HEK293 (cell line): Measurements from ENCODE around the gene PCSK2.

ENCODE experiments used
- CTCF ChIA-PET: fragments of 350-600 bp; formaldehyde crosslinking; extraction: SDS; loops from one replicate; lab custom pipeline; 2021; ENCODE audit warnings: antibody characterized with exemption; lab: Yijun Ruan, JAX
- POLR2A ChIA-PET: fragments of 300-600 bp; formaldehyde crosslinking; extraction: SDS; loops from one replicate; lab custom pipeline; 2020; ENCODE audit warnings: antibody characterized with exemption, inconsistent platforms; lab: Yijun Ruan, JAX
- H3K27ac ChIP-seq: fragments of 200-500 bp; sonication (Bioruptor generic); 2 replicates; pipeline ENCODE4 v1.5.1; 2014; ENCODE audit warnings: low read depth, low read length, control low read depth, inconsistent platforms; ENCODE audit errors: extremely low read depth
- H3K36me3 ChIP-seq, 2 experiments: fragments of 200-500 bp in 1 of 2; sonication (Bioruptor generic) in 1 of 2; 1 replicate in 1 of 2; 2 replicates in 1 of 2; pipeline ENCODE4 v1.5.1; 2014 to 2017; ENCODE audit warnings: inconsistent platforms in 2 of 2, low read length in 2 of 2; ENCODE audit not compliant: control insufficient read depth in 2 of 2, insufficient read depth in 1 of 2
- H3K4me1 ChIP-seq: fragments of 200-500 bp; sonication (Bioruptor generic); 2 replicates; pipeline ENCODE4 v1.5.1; 2014; ENCODE audit warnings: mild to moderate bottlenecking, low read length, inconsistent platforms; ENCODE audit not compliant: control insufficient read depth, insufficient read depth
- H3K4me3 ChIP-seq: 2 replicates; pipeline ENCODE4 v1.5.1; 2011; ENCODE audit warnings: low read depth, mild to moderate bottlenecking, control low read depth, low read length, moderate library complexity
- H3K9me3 ChIP-seq: fragments of 200-500 bp; sonication (Bioruptor generic); 2 replicates; pipeline ENCODE4 v1.5.1; 2014; ENCODE audit warnings: low read depth, low read length, inconsistent platforms; ENCODE audit not compliant: control insufficient read depth, insufficient read depth
- ZBTB17 ChIP-seq: fragments of 450-650 bp; formaldehyde crosslinking; IDR thresholded peaks from 2 replicates; pipeline ENCODE4 v1.5.1; 2016; ENCODE audit warnings: missing biosample characterization, missing genetic modification characterization
- ZBTB8A ChIP-seq: fragments of 450-650 bp; formaldehyde crosslinking; IDR thresholded peaks from 2 replicates; pipeline ENCODE4 v1.5.1; 2016; ENCODE audit warnings: missing biosample characterization, missing genetic modification characterization
- ZNF140 ChIP-seq: fragments of 450-650 bp; formaldehyde crosslinking; IDR thresholded peaks from 2 replicates; pipeline ENCODE4 v1.5.1; 2016; ENCODE audit warnings: missing biosample characterization, missing genetic modification characterization
- ZNF175 ChIP-seq: fragments of 450-650 bp; formaldehyde crosslinking; IDR thresholded peaks from 2 replicates; pipeline ENCODE4 v1.5.1; 2016; ENCODE audit warnings: missing biosample characterization, missing genetic modification characterization
- ZNF416 ChIP-seq: fragments of 450-650 bp; formaldehyde crosslinking; IDR thresholded peaks from 2 replicates; pipeline ENCODE4 v1.5.1; 2016; ENCODE audit warnings: missing biosample characterization, missing genetic modification characterization
- ZNF48 ChIP-seq: fragments of 450-650 bp; formaldehyde crosslinking; IDR thresholded peaks from 2 replicates; pipeline ENCODE4 v1.5.1; 2016; ENCODE audit warnings: missing biosample characterization, missing genetic modification characterization
- ZNF510 ChIP-seq: fragments of 450-650 bp; formaldehyde crosslinking; IDR thresholded peaks from 2 replicates; pipeline ENCODE4 v1.5.1; 2018; ENCODE audit warnings: mild to moderate bottlenecking, missing genetic modification characterization, missing biosample characterization; ENCODE audit not compliant: insufficient replicate concordance
- ZNF544 ChIP-seq: fragments of 450-650 bp; formaldehyde crosslinking; IDR thresholded peaks from 2 replicates; pipeline ENCODE4 v1.5.0; 2017; ENCODE audit warnings: missing biosample characterization, missing genetic modification characterization
- ZNF610 ChIP-seq: fragments of 450-650 bp; formaldehyde crosslinking; IDR thresholded peaks from 2 replicates; pipeline ENCODE4 v1.5.1; 2016; ENCODE audit warnings: missing biosample characterization, missing genetic modification characterization, borderline replicate concordance
- ZNF660 ChIP-seq: fragments of 450-650 bp; IDR thresholded peaks from 2 replicates; pipeline ENCODE4 v1.5.1; 2018; ENCODE audit warnings: missing biosample characterization, mild to moderate bottlenecking, missing genetic modification characterization
- ZSCAN23 ChIP-seq: fragments of 450-650 bp; formaldehyde crosslinking; IDR thresholded peaks from 2 replicates; pipeline ENCODE4 v1.5.1; 2016; ENCODE audit warnings: missing biosample characterization, missing genetic modification characterization
- ZXDB ChIP-seq: fragments of 450-650 bp; formaldehyde crosslinking; IDR thresholded peaks from 2 replicates; pipeline ENCODE4 v1.5.1; 2016; ENCODE audit warnings: missing biosample characterization, missing genetic modification characterization
- TF ChIP-seq, protein P1 (sequence below): fragments of 450-650 bp; formaldehyde crosslinking; IDR thresholded peaks from 2 replicates; pipeline ENCODE4 v1.5.1; 2017; ENCODE audit warnings: missing biosample characterization, mild to moderate bottlenecking, missing genetic modification characterization, moderate library complexity
- TF ChIP-seq, protein P2 (sequence below): fragments of 450-650 bp; formaldehyde crosslinking; conservative IDR thresholded peaks from 2 replicates; pipeline ENCODE4 v1.5.1; 2016; ENCODE audit warnings: low read depth, missing biosample characterization, missing genetic modification characterization
- TF ChIP-seq, protein P3 (sequence below): fragments of 450-650 bp; formaldehyde crosslinking; IDR thresholded peaks from 2 replicates; pipeline ENCODE4 v1.5.1; 2016; ENCODE audit warnings: missing biosample characterization, missing genetic modification characterization

The PCSK2 gene

DNA sequence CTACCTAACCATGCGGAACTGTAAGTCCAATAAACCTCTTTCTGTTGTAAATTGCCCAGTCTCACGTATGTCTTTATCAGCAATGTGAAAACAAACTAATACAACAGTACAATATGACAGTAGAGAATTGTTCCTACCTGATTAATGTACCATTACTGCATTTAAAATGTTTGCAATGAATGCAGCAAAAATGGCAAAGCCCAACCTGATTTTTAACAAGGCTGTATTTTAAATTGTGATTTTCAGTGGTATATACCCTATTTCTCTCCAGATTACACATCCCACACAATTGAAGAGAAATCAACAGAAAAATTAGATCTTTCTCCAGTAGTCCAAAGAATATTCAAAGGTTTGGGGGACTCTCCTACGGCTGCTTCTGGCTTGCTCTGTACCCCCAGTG, 3.3 kb upstream of the PCSK2 start:
- Histone ChIP-seq H3K4me1 (peaks cover 14% of the 10 kb centered on the region), H3K27ac (no peak overlapping the region), H3K9me3 (no peaks in the 10 kb centered on the region), H3K36me3 (no peaks in the 10 kb centered on the region), H3K4me3 (no peak overlapping the region)
- CTCF ChIA-PET = no interaction called here
- TF ChIP-seq, protein P1, sequence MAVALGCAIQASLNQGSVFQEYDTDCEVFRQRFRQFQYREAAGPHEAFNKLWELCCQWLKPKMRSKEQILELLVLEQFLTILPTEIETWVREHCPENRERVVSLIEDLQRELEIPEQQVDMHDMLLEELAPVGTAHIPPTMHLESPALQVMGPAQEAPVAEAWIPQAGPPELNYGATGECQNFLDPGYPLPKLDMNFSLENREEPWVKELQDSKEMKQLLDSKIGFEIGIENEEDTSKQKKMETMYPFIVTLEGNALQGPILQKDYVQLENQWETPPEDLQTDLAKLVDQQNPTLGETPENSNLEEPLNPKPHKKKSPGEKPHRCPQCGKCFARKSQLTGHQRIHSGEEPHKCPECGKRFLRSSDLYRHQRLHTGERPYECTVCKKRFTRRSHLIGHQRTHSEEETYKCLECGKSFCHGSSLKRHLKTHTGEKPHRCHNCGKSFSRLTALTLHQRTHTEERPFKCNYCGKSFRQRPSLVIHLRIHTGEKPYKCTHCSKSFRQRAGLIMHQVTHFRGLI = peak; percentile 91
- TF ChIP-seq, protein P2, sequence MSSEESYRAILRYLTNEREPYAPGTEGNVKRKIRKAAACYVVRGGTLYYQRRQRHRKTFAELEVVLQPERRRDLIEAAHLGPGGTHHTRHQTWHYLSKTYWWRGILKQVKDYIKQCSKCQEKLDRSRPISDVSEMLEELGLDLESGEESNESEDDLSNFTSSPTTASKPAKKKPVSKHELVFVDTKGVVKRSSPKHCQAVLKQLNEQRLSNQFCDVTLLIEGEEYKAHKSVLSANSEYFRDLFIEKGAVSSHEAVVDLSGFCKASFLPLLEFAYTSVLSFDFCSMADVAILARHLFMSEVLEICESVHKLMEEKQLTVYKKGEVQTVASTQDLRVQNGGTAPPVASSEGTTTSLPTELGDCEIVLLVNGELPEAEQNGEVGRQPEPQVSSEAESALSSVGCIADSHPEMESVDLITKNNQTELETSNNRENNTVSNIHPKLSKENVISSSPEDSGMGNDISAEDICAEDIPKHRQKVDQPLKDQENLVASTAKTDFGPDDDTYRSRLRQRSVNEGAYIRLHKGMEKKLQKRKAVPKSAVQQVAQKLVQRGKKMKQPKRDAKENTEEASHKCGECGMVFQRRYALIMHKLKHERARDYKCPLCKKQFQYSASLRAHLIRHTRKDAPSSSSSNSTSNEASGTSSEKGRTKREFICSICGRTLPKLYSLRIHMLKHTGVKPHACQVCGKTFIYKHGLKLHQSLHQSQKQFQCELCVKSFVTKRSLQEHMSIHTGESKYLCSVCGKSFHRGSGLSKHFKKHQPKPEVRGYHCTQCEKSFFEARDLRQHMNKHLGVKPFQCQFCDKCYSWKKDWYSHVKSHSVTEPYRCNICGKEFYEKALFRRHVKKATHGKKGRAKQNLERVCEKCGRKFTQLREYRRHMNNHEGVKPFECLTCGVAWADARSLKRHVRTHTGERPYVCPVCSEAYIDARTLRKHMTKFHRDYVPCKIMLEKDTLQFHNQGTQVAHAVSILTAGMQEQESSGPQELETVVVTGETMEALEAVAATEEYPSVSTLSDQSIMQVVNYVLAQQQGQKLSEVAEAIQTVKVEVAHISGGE (tag by site-specific recombination) = no peak
- POLR2A ChIA-PET = no interaction called here

DNA sequence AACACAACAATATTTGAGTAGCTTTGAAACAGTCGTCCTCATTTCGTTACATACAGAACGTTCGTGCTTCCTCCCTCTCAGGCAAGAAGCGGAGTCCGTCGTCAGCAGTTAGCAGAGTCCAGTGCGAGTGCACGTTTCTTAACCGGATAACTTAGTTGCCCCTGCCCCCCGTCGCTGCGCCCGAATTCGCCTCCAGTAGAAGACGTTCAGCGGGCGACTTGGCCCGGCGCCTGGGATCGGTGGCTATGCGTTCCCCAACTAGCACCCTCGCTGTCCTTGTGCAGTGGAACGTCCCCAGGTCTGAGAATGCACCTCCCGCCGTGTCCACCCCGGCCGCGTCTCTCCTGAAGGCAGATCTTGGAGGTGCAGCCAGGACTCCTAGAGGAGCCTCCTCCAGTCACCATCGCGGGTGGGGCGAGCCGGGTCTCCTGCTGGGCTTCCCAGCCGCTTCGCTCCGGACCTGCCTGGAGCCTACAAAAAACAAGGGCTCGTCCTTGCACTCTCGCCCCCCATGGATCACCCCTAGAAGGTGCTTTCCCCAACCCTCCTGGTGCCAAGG, 910 bp upstream of the PCSK2 start:
- POLR2A ChIA-PET = no interaction called here
- H3K36me3 ChIP-seq = no peaks in the 10 kb centered on the region
- TF ChIP-seq ZBTB17 (tag by site-specific recombination) = 0 out of 2 replicates have a peak, but pooled peaks have one; percentile 7
- TF ChIP-seq ZBTB8A (tag by site-specific recombination) = peak; percentile 52
- no peak for TF ChIP-seq ZNF610
- no peak for TF ChIP-seq ZXDB
- TF ChIP-seq ZNF544 (tag by site-specific recombination) = no peak
- no peak for TF ChIP-seq ZNF510
- TF ChIP-seq ZNF48 (tag by site-specific recombination) = no peak
- H3K4me1 ChIP-seq = peaks cover 19% of the 10 kb centered on the region
- CTCF ChIA-PET = interaction anchor here (0.8 kb wide), 1 partner anchor 56 kb away, joined by 5 read pairs; no protein-coding TSS in a partner anchor
- H3K27ac ChIP-seq = peak overlapping the region; percentile 4; the same call in 1 of the 2 replicates
- peak overlapping the region; percentile 31 for H3K4me3 ChIP-seq
- H3K9me3 ChIP-seq = no peaks in the 10 kb centered on the region

DNA sequence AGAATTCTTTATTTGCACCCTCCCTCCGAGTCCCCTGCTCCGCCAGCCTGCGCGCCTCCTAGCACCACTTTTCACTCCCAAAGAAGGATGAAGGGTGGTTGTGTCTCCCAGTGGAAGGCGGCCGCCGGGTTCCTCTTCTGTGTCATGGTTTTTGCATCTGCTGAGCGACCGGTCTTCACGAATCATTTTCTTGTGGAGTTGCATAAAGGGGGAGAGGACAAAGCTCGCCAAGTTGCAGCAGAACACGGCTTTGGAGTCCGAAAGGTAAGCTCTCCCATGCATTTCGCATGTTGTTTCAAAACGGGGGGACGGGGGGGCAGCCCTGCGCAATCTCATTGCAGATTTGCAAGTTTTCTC, 357 bp downstream of the PCSK2 start:
- Histone ChIP-seq H3K36me3 (no peaks in the 10 kb centered on the region), H3K4me3 (peak overlapping the region; percentile 29), H3K27ac (no peak overlapping the region), H3K9me3 (no peaks in the 10 kb centered on the region), H3K4me1 (peaks cover 19% of the 10 kb centered on the region)
- TF ChIP-seq, protein P2 (tag by site-specific recombination) = no peak
- TF ChIP-seq ZNF660 (tag by site-specific recombination) (no peak), ZNF416 (tag by site-specific recombination) (no peak), ZNF175 (tag by site-specific recombination) (no peak), ZNF140 (tag by site-specific recombination) (no peak), ZSCAN23 (tag by site-specific recombination) (no peak), ZBTB17 (tag by site-specific recombination) (no peak)
- TF ChIP-seq, protein P3, sequence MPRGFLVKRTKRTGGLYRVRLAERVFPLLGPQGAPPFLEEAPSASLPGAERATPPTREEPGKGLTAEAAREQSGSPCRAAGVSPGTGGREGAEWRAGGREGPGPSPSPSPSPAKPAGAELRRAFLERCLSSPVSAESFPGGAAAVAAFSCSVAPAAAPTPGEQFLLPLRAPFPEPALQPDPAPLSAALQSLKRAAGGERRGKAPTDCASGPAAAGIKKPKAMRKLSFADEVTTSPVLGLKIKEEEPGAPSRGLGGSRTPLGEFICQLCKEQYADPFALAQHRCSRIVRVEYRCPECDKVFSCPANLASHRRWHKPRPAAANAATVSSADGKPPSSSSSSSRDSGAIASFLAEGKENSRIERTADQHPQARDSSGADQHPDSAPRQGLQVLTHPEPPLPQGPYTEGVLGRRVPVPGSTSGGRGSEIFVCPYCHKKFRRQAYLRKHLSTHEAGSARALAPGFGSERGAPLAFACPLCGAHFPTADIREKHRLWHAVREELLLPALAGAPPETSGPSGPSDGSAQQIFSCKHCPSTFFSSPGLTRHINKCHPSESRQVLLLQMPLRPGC (tag by site-specific recombination) = no peak
- POLR2A ChIA-PET = no interaction called here
- CTCF ChIA-PET = interaction anchor here (0.8 kb wide), 1 partner anchor 165 kb away, joined by 3 read pairs; no protein-coding TSS in a partner anchor
